Glutamatergic neuron (in vitro differentiated cells): ENCODE data around the gene CTU1. TPM values are rescaled to one million over a fixed set of nuclear protein-coding genes. Genes with fewer than 3 reads are reported as not detected.

Experiments
- DNase-seq: peaks from one replicate; pipeline ENCODE4 v3.0.0; 2022
- H3K27ac Mint-ChIP-seq: one replicate; pipeline ENCODE4 v1.8.0; 2020; ENCODE audit warnings: mild to moderate bottlenecking, mixed read lengths, inconsistent platforms; ENCODE audit not compliant: unreplicated experiment
- H3K27me3 Mint-ChIP-seq: one replicate; pipeline ENCODE4 v1.8.0; 2020; ENCODE audit warnings: mild to moderate bottlenecking, moderate library complexity, mixed read lengths, inconsistent platforms; ENCODE audit not compliant: unreplicated experiment
- H3K36me3 Mint-ChIP-seq: one replicate; pipeline ENCODE4 v1.8.0; 2020; ENCODE audit warnings: mild to moderate bottlenecking, mixed read lengths, inconsistent platforms; ENCODE audit not compliant: unreplicated experiment
- H3K4me1 Mint-ChIP-seq: one replicate; pipeline ENCODE4 v1.8.0; 2020; ENCODE audit warnings: mild to moderate bottlenecking, low read depth, mixed read lengths, inconsistent platforms; ENCODE audit not compliant: unreplicated experiment
- H3K4me3 Mint-ChIP-seq: one replicate; pipeline ENCODE4 v1.8.0; 2020; ENCODE audit warnings: mild to moderate bottlenecking, mixed read lengths, inconsistent platforms; ENCODE audit not compliant: unreplicated experiment
- H3K9me3 Mint-ChIP-seq: one replicate; pipeline ENCODE4 v1.8.0; 2020; ENCODE audit warnings: mild to moderate bottlenecking, moderate library complexity, mixed read lengths, inconsistent platforms; ENCODE audit not compliant: unreplicated experiment
- CTCF ChIP-seq: fragments of 200-600 bp; sonication (generic); IDR thresholded peaks from one replicate; pipeline ENCODE4 v1.5.0; 2021; ENCODE audit not compliant: partially characterized antibody, unreplicated experiment
- total RNA-seq: library from RNA; stranded (reverse); fragmentation: NEBNext Ultra II Directional; extraction: Animal tissue kit (Norgen Biotek cat#: 25700); gene quantifications from one replicate; pipeline ENCODE4 v1.2.1, GENCODE V29; 2021; ENCODE audit not compliant: unreplicated experiment

The CTU1 gene
- total RNA-seq, 1 donor from 2014 or later: 8.0 TPM

GRCh38 chr19:51142119-51142518, 33.9 kb upstream of the CTU1 start, which contains the start of gene SIGLEC7:
Gene SIGLEC7 (plus strand): TSS chr19:51142301. CDS start chr19:51142370, 69 bp downstream.
- Mint-ChIP-seq H3K27ac (no peak within 1 kb of the TSS), H3K36me3 (no peaks in the 10 kb centered on the region), H3K27me3 (peaks cover 5% of the 10 kb centered on the region), H3K9me3 (peaks cover 4% of the 10 kb centered on the region), H3K4me3 (no peak within 1 kb of the TSS), H3K4me1 (peaks cover 7% of the 10 kb centered on the region)
- no peak for TF ChIP-seq CTCF
- DNase-seq: no peak

GRCh38 chr19:51141181-51141580, 33.0 kb upstream of the CTU1 start:
- H3K4me3 Mint-ChIP-seq: no peak overlapping the region

GRCh38 chr19:51140441-51140840, 32.2 kb upstream of the CTU1 start:
- peaks cover 7% of the 10 kb centered on the region for H3K4me1 Mint-ChIP-seq
- H3K27me3 Mint-ChIP-seq: peaks cover 6% of the 10 kb centered on the region
- TF ChIP-seq CTCF: no peak
- no peak overlapping the region for H3K4me3 Mint-ChIP-seq
- peaks cover 5% of the 10 kb centered on the region for H3K36me3 Mint-ChIP-seq
- no peak for DNase-seq
- H3K9me3 Mint-ChIP-seq: peaks cover 5% of the 10 kb centered on the region
- H3K27ac Mint-ChIP-seq: no peak overlapping the region

More at GRCh38 chr19:51141181-51141580, 33.0 kb upstream of the CTU1 start:
- no peak for DNase-seq
- Mint-ChIP-seq H3K4me1 (peaks cover 7% of the 10 kb centered on the region), H3K36me3 (peaks cover 5% of the 10 kb centered on the region), H3K27me3 (peaks cover 6% of the 10 kb centered on the region), H3K9me3 (peaks cover 5% of the 10 kb centered on the region), H3K27ac (no peak overlapping the region)
- TF ChIP-seq CTCF: no peak

- peaks cover 5% of the 10 kb centered on the region for H3K36me3 Mint-ChIP-seq
- no peak for TF ChIP-seq CTCF
- H3K27ac Mint-ChIP-seq: no peak overlapping the region
- no peak for DNase-seq
- H3K27me3 Mint-ChIP-seq: peaks cover 6% of the 10 kb centered on the region
- H3K9me3 Mint-ChIP-seq: peaks cover 3% of the 10 kb centered on the region
- H3K4me3 Mint-ChIP-seq: no peak overlapping the region
- peaks cover 7% of the 10 kb centered on the region for H3K4me1 Mint-ChIP-seq
These were observed 31.2 kb upstream of the CTU1 start for GRCh38 chr19:51139299-51140014.

GRCh38 chr19:51138549-51138979, 30.4 kb upstream of the CTU1 start:
- no peak for TF ChIP-seq CTCF
- peaks cover 6% of the 10 kb centered on the region for H3K27me3 Mint-ChIP-seq
- no peak for DNase-seq
- peaks cover 7% of the 10 kb centered on the region for H3K4me1 Mint-ChIP-seq
- peaks cover 3% of the 10 kb centered on the region for H3K9me3 Mint-ChIP-seq
- no peak overlapping the region for H3K27ac Mint-ChIP-seq
- H3K36me3 Mint-ChIP-seq: peaks cover 5% of the 10 kb centered on the region
- no peak overlapping the region for H3K4me3 Mint-ChIP-seq
